ENCODE results near the gene DNASE2. TPM values are rescaled to one million over a fixed set of nuclear protein-coding genes. Genes with fewer than 3 reads are reported as not detected.

DNASE2 gene
- polyA plus RNA-seq, 4 donors: 6.5 to 43.1 (median 9.3) TPM

- peak overlapping the region in 1 of 3 donors; percentile 80 for H3K27ac ChIP-seq (ENCODE audit: low read depth in 1 of 3, low read length in 2 of 3)
- no peak for FAIRE-seq
Observed at GRCh38 chr19:12884627-12884925, 3.3 kb upstream of the DNASE2 start.

GRCh38 chr19:12884202-12884601, 3.0 kb upstream of the DNASE2 start:
- no peak overlapping the region for H3K4me3 ChIP-seq (ENCODE audit: low read depth in 1 of 3, low read length in 3 of 3)
- H3K27me3 ChIP-seq (ENCODE audit: control insufficient read depth in 3 of 3, insufficient read depth in 3 of 3, low read length in 3 of 3): peaks cover 0 to 61% (median 4%) of the 10 kb centered on the region in 3 donors
- no peak overlapping the region for H3K27ac ChIP-seq (ENCODE audit: low read depth in 1 of 3, low read length in 2 of 3)
- H3K36me3 ChIP-seq (ENCODE audit: control insufficient read depth in 3 of 3, insufficient read depth in 2 of 3, low read depth in 1 of 3, low read length in 3 of 3): no peaks in the 10 kb centered on the region
- 90 to 92% (median 92%) methylated on average over 3 of the region's 3 CpGs for WGBS, 3 donors
- H3K9me3 ChIP-seq (ENCODE audit: control insufficient read depth in 2 of 2, insufficient read depth in 1 of 2, low read depth in 1 of 2, low read length in 1 of 2): peaks cover 0 to 32% of the 10 kb centered on the region in 2 donors
- DNase-seq (no peak), FAIRE-seq (no peak)
- H3K4me1 ChIP-seq (ENCODE audit: control insufficient read depth in 3 of 3, insufficient read depth in 2 of 3, low read depth in 1 of 3, low read length in 2 of 3): peaks cover 0 to 18% (median 7%) of the 10 kb centered on the region in 3 donors

More at GRCh38 chr19:12884627-12884925, 3.3 kb upstream of the DNASE2 start:
- H3K36me3 ChIP-seq (ENCODE audit: control insufficient read depth in 3 of 3, insufficient read depth in 2 of 3, low read depth in 1 of 3, low read length in 3 of 3): no peaks in the 10 kb centered on the region
- DNase-seq: no peak
- H3K4me3 ChIP-seq (ENCODE audit: low read depth in 1 of 3, low read length in 3 of 3): no peak overlapping the region
- WGBS, 3 donors: 74 to 85% (median 81%) methylated on average over 12 of the region's 12 CpGs
- peaks cover 0 to 32% of the 10 kb centered on the region in 2 donors for H3K9me3 ChIP-seq (ENCODE audit: control insufficient read depth in 2 of 2, insufficient read depth in 1 of 2, low read depth in 1 of 2, low read length in 1 of 2)
- H3K4me1 ChIP-seq (ENCODE audit: control insufficient read depth in 3 of 3, insufficient read depth in 2 of 3, low read depth in 1 of 3, low read length in 2 of 3): peaks cover 0 to 18% (median 7%) of the 10 kb centered on the region in 3 donors
- peaks cover 0 to 61% (median 4%) of the 10 kb centered on the region in 3 donors for H3K27me3 ChIP-seq (ENCODE audit: control insufficient read depth in 3 of 3, insufficient read depth in 3 of 3, low read length in 3 of 3)

- DNase-seq (no peak), FAIRE-seq (no peak)
- no peak overlapping the region for H3K4me3 ChIP-seq (ENCODE audit: low read depth in 1 of 3, low read length in 3 of 3)
- WGBS, 3 donors: 82 to 94% (median 86%) methylated on average over 3 of the region's 3 CpGs
- H3K4me1 ChIP-seq (ENCODE audit: control insufficient read depth in 3 of 3, insufficient read depth in 2 of 3, low read depth in 1 of 3, low read length in 2 of 3): peaks cover 0 to 18% (median 7%) of the 10 kb centered on the region in 3 donors
- H3K36me3 ChIP-seq (ENCODE audit: control insufficient read depth in 3 of 3, insufficient read depth in 2 of 3, low read depth in 1 of 3, low read length in 3 of 3): peaks cover 0 to 3% (median 2%) of the 10 kb centered on the region in 3 donors
- H3K27ac ChIP-seq (ENCODE audit: low read depth in 1 of 3, low read length in 2 of 3): no peak overlapping the region
- peaks cover 0 to 32% of the 10 kb centered on the region in 2 donors for H3K9me3 ChIP-seq (ENCODE audit: control insufficient read depth in 2 of 2, insufficient read depth in 1 of 2, low read depth in 1 of 2, low read length in 1 of 2)
- H3K27me3 ChIP-seq (ENCODE audit: control insufficient read depth in 3 of 3, insufficient read depth in 3 of 3, low read length in 3 of 3): peaks cover 0 to 59% (median 4%) of the 10 kb centered on the region in 3 donors
Observed at GRCh38 chr19:12882589-12882988, 1.3 kb upstream of the DNASE2 start.

GRCh38 chr19:12880551-12881171, 588 bp downstream of the DNASE2 start:
- peak overlapping the region; percentile 59 to 76 (median 62) for H3K4me3 ChIP-seq (ENCODE audit: low read depth in 1 of 3, low read length in 3 of 3)
- H3K9me3 ChIP-seq (ENCODE audit: control insufficient read depth in 2 of 2, insufficient read depth in 1 of 2, low read depth in 1 of 2, low read length in 1 of 2): peaks cover 0 to 32% of the 10 kb centered on the region in 2 donors
- FAIRE-seq (no peak), DNase-seq (no peak)
- peaks cover 0 to 14% (median 7%) of the 10 kb centered on the region in 3 donors for H3K4me1 ChIP-seq (ENCODE audit: control insufficient read depth in 3 of 3, insufficient read depth in 2 of 3, low read depth in 1 of 3, low read length in 2 of 3)
- H3K27ac ChIP-seq (ENCODE audit: low read depth in 1 of 3, low read length in 2 of 3): peak overlapping the region; percentile 24 to 91 (median 55)
- H3K27me3 ChIP-seq (ENCODE audit: control insufficient read depth in 3 of 3, insufficient read depth in 3 of 3, low read length in 3 of 3): peaks cover 0 to 40% (median 4%) of the 10 kb centered on the region in 3 donors
- H3K36me3 ChIP-seq (ENCODE audit: control insufficient read depth in 3 of 3, insufficient read depth in 2 of 3, low read depth in 1 of 3, low read length in 3 of 3): peaks cover 0 to 3% (median 2%) of the 10 kb centered on the region in 3 donors
- 13 to 16% (median 15%) methylated on average over 29 of the region's 29 CpGs for WGBS, 3 donors

GRCh38 chr19:12875086-12875485, 6.2 kb downstream of the DNASE2 start:
- H3K36me3 ChIP-seq (ENCODE audit: control insufficient read depth in 3 of 3, insufficient read depth in 2 of 3, low read depth in 1 of 3, low read length in 3 of 3): peaks cover 0 to 10% (median 2%) of the 10 kb centered on the region in 3 donors
- FAIRE-seq: no peak

GRCh38 chr19:12873891-12874745, 7.1 kb downstream of the DNASE2 start:
- Histone ChIP-seq H3K4me1 (ENCODE audit: control insufficient read depth in 3 of 3, insufficient read depth in 2 of 3, low read depth in 1 of 3, low read length in 2 of 3) (no peaks in the 10 kb centered on the region), H3K9me3 (ENCODE audit: control insufficient read depth in 2 of 2, insufficient read depth in 1 of 2, low read depth in 1 of 2, low read length in 1 of 2) (peaks cover 0 to 3% of the 10 kb centered on the region in 2 donors), H3K36me3 (ENCODE audit: control insufficient read depth in 3 of 3, insufficient read depth in 2 of 3, low read depth in 1 of 3, low read length in 3 of 3) (peaks cover 0 to 10% (median 2%) of the 10 kb centered on the region in 3 donors), H3K4me3 (ENCODE audit: low read depth in 1 of 3, low read length in 3 of 3) (peak overlapping the region in 1 of 3 donors; percentile 36), H3K27ac (ENCODE audit: low read depth in 1 of 3, low read length in 2 of 3) (no peak overlapping the region), H3K27me3 (ENCODE audit: control insufficient read depth in 3 of 3, insufficient read depth in 3 of 3, low read length in 3 of 3) (peaks cover 0 to 9% (median 0%) of the 10 kb centered on the region in 3 donors)
- FAIRE-seq (no peak), DNase-seq (no peak)
- 83 to 88% (median 85%) methylated on average over 73 to 86 of the region's 86 CpGs for WGBS, 3 donors

More at GRCh38 chr19:12875086-12875485, 6.2 kb downstream of the DNASE2 start:
- Histone ChIP-seq H3K4me1 (ENCODE audit: control insufficient read depth in 3 of 3, insufficient read depth in 2 of 3, low read depth in 1 of 3, low read length in 2 of 3) (peaks cover 0 to 2% (median 0%) of the 10 kb centered on the region in 3 donors), H3K4me3 (ENCODE audit: low read depth in 1 of 3, low read length in 3 of 3) (no peak overlapping the region), H3K9me3 (ENCODE audit: control insufficient read depth in 2 of 2, insufficient read depth in 1 of 2, low read depth in 1 of 2, low read length in 1 of 2) (peaks cover 0 to 3% of the 10 kb centered on the region in 2 donors), H3K27ac (ENCODE audit: low read depth in 1 of 3, low read length in 2 of 3) (no peak overlapping the region), H3K27me3 (ENCODE audit: control insufficient read depth in 3 of 3, insufficient read depth in 3 of 3, low read length in 3 of 3) (peaks cover 0 to 9% (median 0%) of the 10 kb centered on the region in 3 donors)
- 92 to 95% (median 94%) methylated on average over 6 of the region's 6 CpGs for WGBS, 3 donors
- DNase-seq: no peak

GRCh38 chr19:12872941-12873890, 8.0 kb downstream of the DNASE2 start:
- Histone ChIP-seq H3K36me3 (ENCODE audit: control insufficient read depth in 3 of 3, insufficient read depth in 2 of 3, low read depth in 1 of 3, low read length in 3 of 3) (peaks cover 0 to 8% (median under 1%) of the 10 kb centered on the region in 3 donors), H3K27ac (ENCODE audit: low read depth in 1 of 3, low read length in 2 of 3) (peak overlapping the region in 1 of 3 donors; percentile 58), H3K4me1 (ENCODE audit: control insufficient read depth in 3 of 3, insufficient read depth in 2 of 3, low read depth in 1 of 3, low read length in 2 of 3) (no peaks in the 10 kb centered on the region), H3K4me3 (ENCODE audit: low read depth in 1 of 3, low read length in 3 of 3) (peak overlapping the region in 1 of 3 donors; percentile 36), H3K27me3 (ENCODE audit: control insufficient read depth in 3 of 3, insufficient read depth in 3 of 3, low read length in 3 of 3) (peaks cover 0 to 9% (median 0%) of the 10 kb centered on the region in 3 donors), H3K9me3 (ENCODE audit: control insufficient read depth in 2 of 2, insufficient read depth in 1 of 2, low read depth in 1 of 2, low read length in 1 of 2) (peaks cover 0 to 3% of the 10 kb centered on the region in 2 donors)
- FAIRE-seq (no peak), DNase-seq (peak; percentile 48 to 86)
- WGBS, 3 donors: 42 to 54% (median 52%) methylated on average over 68 to 70 of the region's 70 CpGs
